Inflammatory macrophage (primary cell): ENCODE data around the gene APOE.
A peak's percentile ranks its signal among the peaks of the same experiment; 100 is the strongest.

Source experiments
- DNase-seq, 2 donors: peaks; one replicate each; pipeline ENCODE4 v3.0.0-alpha.2; 2020 to 2022

Gene APOE

GRCh38 chr19:44954649-44955504 lies 49.3 kb downstream of the APOE start, which contains the start of gene CLPTM1:
Gene CLPTM1, plus strand, starts transcription at chr19:44955380. Its CDS starts 16 bp downstream, at chr19:44955396.
- peak; percentile 96 to 99 for DNase-seq

- DNase-seq, result no peak
Observed at GRCh38 chr19:44955505-44956439, 50.2 kb downstream of the APOE start.

- DNase-seq, result no peak
Observed at GRCh38 chr19:44957526-44957925, 51.9 kb downstream of the APOE start.

DNA sequence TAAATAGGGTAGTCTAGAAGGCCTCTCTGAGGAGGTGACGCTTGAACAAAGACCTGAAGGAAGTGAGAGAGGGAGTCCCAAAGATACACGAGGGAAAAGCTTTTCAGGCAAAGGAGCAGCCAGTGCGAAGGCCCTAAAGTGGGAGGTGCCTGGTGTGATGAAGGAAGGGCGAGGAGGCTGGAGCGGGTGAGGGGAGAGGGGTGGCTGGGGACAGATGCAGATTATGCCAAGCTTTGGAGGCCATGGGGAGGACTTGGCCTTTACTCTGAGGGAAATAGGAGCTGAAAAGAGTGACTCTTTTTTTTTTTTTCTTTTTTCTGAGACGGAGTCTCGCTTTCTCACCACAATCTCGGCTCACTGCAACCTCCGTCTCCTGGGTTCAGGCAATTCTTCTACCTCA lies 52.5 kb downstream of the APOE start:
- DNase-seq, result no peak
